Thyroid gland (tissue), 4 donors: ENCODE data around the gene PRSS27.

ENCODE experiments used
- CTCF ChIP-seq, 6 experiments: fragments of 200-600 bp in 3 of 6; fragments of 450-650 bp in 3 of 6; sonication (generic) in 3 of 6; IDR thresholded peaks; one replicate each; pipeline ENCODE4 v1.5.1; 2016 to 2019; ENCODE audit warnings: antibody characterized with exemption in 6 of 6, mild to moderate bottlenecking in 2 of 6, inconsistent platforms in 1 of 6, moderate library complexity in 1 of 6
- POLR2A ChIP-seq, 2 donors: fragments of 450-650 bp; IDR thresholded peaks; one replicate each; pipeline ENCODE4 v1.6.1; 2017; ENCODE audit warnings: antibody characterized with exemption in 2 of 2, mild to moderate bottlenecking in 2 of 2, moderate library complexity in 1 of 2

DNA sequence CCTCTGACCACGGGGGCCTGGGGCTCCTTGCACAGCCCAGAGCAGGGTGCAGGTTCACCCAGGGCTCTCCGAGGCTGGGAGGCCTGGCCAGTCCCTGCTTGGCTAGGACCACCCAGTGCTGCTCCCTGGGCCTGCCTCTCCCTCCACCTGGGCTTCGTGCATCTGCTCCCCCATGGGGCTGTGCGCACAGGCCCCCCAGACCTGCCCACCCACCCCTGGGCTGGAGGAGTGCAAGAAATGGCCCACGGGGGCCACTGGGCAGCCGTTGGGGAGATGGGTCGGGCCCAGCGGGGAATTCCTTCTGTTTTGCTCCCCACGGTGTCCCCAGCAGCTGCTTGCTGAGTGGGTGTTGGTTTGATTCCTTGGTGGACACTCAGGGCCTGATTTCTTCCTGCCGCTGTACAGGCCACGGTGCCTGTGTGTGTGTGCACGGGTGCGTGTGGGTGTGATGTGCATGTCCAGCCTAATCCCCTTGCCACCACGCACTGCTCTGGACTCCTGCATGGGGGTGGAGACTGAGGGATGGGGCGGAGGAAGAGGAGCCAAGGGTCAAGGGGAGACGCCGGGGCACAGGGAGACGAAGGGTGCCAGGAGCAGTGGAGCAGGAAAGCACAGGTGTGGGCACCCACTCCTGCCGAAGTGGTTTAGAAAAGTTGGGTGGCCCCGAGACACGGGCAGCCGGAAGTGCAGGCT is 8.5 kb downstream of the PRSS27 start:
- no peak for TF ChIP-seq CTCF (IDR thresholded peaks at IDR 0.05)
- no peak for TF ChIP-seq POLR2A (IDR thresholded peaks at IDR 0.05)
